ENCODE measurements around the gene CD69. TPM values are rescaled to one million over a fixed set of nuclear protein-coding genes. Genes with fewer than 3 reads are reported as not detected.

The CD69 gene
- total RNA-seq, 1 donor from 2014 or later: 26.7 TPM

- no peak overlapping the region for H3K4me3 Mint-ChIP-seq
- ATAC-seq (ENCODE audit: low read depth) (no peak), DNase-seq (no peak)
- H3K36me3 Mint-ChIP-seq (ENCODE audit: low read depth): peaks cover 71% of the 10 kb centered on the region
- CTCF ChIA-PET: interaction anchor here (1.0 to 17.3 kb wide), 3 partner anchors 13 to 384 kb away, joined by 3 to 451 read pairs (median 3); no protein-coding TSS in a partner anchor
- peak overlapping the region; percentile 42 for H3K27ac Mint-ChIP-seq
- no peaks in the 10 kb centered on the region for H3K9me3 Mint-ChIP-seq
- H3K27me3 Mint-ChIP-seq: no peaks in the 10 kb centered on the region
- peaks cover 66% of the 10 kb centered on the region for H3K4me1 Mint-ChIP-seq
- intact Hi-C loops (cut with micrococcal nuclease): loop anchor here (10.0 kb wide), 1 partner anchor 609 kb away; no protein-coding TSS in a partner anchor
- POLR2A ChIA-PET: interaction anchor here (1.5 to 2.7 kb wide), 2 partner anchors 39 to 42 kb away, joined by 7 to 11 read pairs; no protein-coding TSS in a partner anchor
- no peak for TF ChIP-seq CTCF (IDR thresholded peaks at IDR 0.05)
Measured at GRCh38 chr12:9755567-9755966, 5.1 kb downstream of the CD69 start.

- no peaks in the 10 kb centered on the region for H3K27me3 Mint-ChIP-seq
- TF ChIP-seq CTCF (IDR thresholded peaks at IDR 0.05): no peak
- ATAC-seq (ENCODE audit: low read depth): no peak
- peak overlapping the region; percentile 42 for H3K27ac Mint-ChIP-seq
- ChIA-PET CTCF (interaction anchor here (1.0 to 17.3 kb wide), 3 partner anchors 13 to 385 kb away, joined by 3 to 451 read pairs (median 3); no protein-coding TSS in a partner anchor), POLR2A (interaction anchor here (1.5 to 2.7 kb wide), 2 partner anchors 40 to 43 kb away, joined by 7 to 11 read pairs; no protein-coding TSS in a partner anchor)
- peaks cover 71% of the 10 kb centered on the region for H3K36me3 Mint-ChIP-seq (ENCODE audit: low read depth)
- no peak for DNase-seq
- H3K4me3 Mint-ChIP-seq: no peak overlapping the region
- no peaks in the 10 kb centered on the region for H3K9me3 Mint-ChIP-seq
- peaks cover 66% of the 10 kb centered on the region for H3K4me1 Mint-ChIP-seq
- intact Hi-C loops (cut with micrococcal nuclease): loop anchor here (10.0 kb wide), 1 partner anchor 610 kb away; no protein-coding TSS in a partner anchor
Measured at GRCh38 chr12:9755035-9755434, 5.7 kb downstream of the CD69 start.

- H3K27ac Mint-ChIP-seq: peak overlapping the region; percentile 52
- peaks cover 66% of the 10 kb centered on the region for H3K36me3 Mint-ChIP-seq (ENCODE audit: low read depth)
- peaks cover 61% of the 10 kb centered on the region for H3K4me1 Mint-ChIP-seq
- no peak overlapping the region for H3K4me3 Mint-ChIP-seq
- TF ChIP-seq CTCF (IDR thresholded peaks at IDR 0.05): no peak
- ChIA-PET CTCF (interaction anchor here (1.5 to 17.3 kb wide), 3 partner anchors 16 to 178 kb away, joined by 3 to 451 read pairs (median 34); partner anchors contain the start of gene CLEC2A), POLR2A (interaction anchor here (1.5 to 2.7 kb wide), 2 partner anchors 41 to 43 kb away, joined by 7 to 11 read pairs; no protein-coding TSS in a partner anchor)
- no peaks in the 10 kb centered on the region for H3K27me3 Mint-ChIP-seq
- intact Hi-C loops (cut with micrococcal nuclease): loop anchor here (5.0 to 10.0 kb wide), 2 partner anchors 458 to 610 kb away; partner anchors contain the start of gene GABARAPL1
- ATAC-seq (ENCODE audit: low read depth) (no peak), DNase-seq (no peak)
- H3K9me3 Mint-ChIP-seq: no peaks in the 10 kb centered on the region
Measured at GRCh38 chr12:9754099-9754927, 6.4 kb downstream of the CD69 start.

GRCh38 chr12:9753498-9753897 lies 7.2 kb downstream of the CD69 start:
- intact Hi-C loops (cut with micrococcal nuclease): loop anchor here (5.0 to 10.0 kb wide), 2 partner anchors 459 to 611 kb away; partner anchors contain the start of gene GABARAPL1
- H3K27ac Mint-ChIP-seq: no peak overlapping the region
- H3K4me3 Mint-ChIP-seq: no peak overlapping the region
- DNase-seq (no peak), ATAC-seq (ENCODE audit: low read depth) (no peak)
- H3K36me3 Mint-ChIP-seq (ENCODE audit: low read depth): peaks cover 61% of the 10 kb centered on the region
- no peaks in the 10 kb centered on the region for H3K9me3 Mint-ChIP-seq
- peaks cover 61% of the 10 kb centered on the region for H3K4me1 Mint-ChIP-seq
- CTCF ChIA-PET: interaction anchor here (1.5 to 17.3 kb wide), 4 partner anchors 8 to 179 kb away, joined by 3 to 451 read pairs (median 44); partner anchors contain the start of genes CD69 and CLEC2A
- no peaks in the 10 kb centered on the region for H3K27me3 Mint-ChIP-seq
- TF ChIP-seq CTCF (IDR thresholded peaks at IDR 0.05): no peak
- POLR2A ChIA-PET: interaction anchor here (4.3 kb wide), 1 partner anchor 45 kb away, joined by 34 read pairs; no protein-coding TSS in a partner anchor
